Activated naive CD4-positive, alpha-beta T cell treated with anti-CD3 and anti-CD28 coated beads, Interleukin-2, amount 50 U/mL, for 24 hours (primary cell): ENCODE measurements around the gene DLST.

Source experiments
- H3K27ac Mint-ChIP-seq: one replicate; pipeline ENCODE4 v1.8.0; 2021; ENCODE audit warnings: mild to moderate bottlenecking, mixed read lengths
- H3K27me3 Mint-ChIP-seq: one replicate; pipeline ENCODE4 v1.8.0; 2021; ENCODE audit warnings: mixed read lengths
- H3K36me3 Mint-ChIP-seq: one replicate; pipeline ENCODE4 v1.8.0; 2021; ENCODE audit warnings: mixed read lengths
- H3K4me1 Mint-ChIP-seq: one replicate; pipeline ENCODE4 v1.8.0; 2021; ENCODE audit warnings: mixed read lengths
- H3K4me3 Mint-ChIP-seq: one replicate; pipeline ENCODE4 v1.8.0; 2021; ENCODE audit warnings: mild to moderate bottlenecking, mixed read lengths
- H3K9me3 Mint-ChIP-seq: one replicate; pipeline ENCODE4 v1.8.0; 2021; ENCODE audit warnings: mixed read lengths

The DLST gene

DNA sequence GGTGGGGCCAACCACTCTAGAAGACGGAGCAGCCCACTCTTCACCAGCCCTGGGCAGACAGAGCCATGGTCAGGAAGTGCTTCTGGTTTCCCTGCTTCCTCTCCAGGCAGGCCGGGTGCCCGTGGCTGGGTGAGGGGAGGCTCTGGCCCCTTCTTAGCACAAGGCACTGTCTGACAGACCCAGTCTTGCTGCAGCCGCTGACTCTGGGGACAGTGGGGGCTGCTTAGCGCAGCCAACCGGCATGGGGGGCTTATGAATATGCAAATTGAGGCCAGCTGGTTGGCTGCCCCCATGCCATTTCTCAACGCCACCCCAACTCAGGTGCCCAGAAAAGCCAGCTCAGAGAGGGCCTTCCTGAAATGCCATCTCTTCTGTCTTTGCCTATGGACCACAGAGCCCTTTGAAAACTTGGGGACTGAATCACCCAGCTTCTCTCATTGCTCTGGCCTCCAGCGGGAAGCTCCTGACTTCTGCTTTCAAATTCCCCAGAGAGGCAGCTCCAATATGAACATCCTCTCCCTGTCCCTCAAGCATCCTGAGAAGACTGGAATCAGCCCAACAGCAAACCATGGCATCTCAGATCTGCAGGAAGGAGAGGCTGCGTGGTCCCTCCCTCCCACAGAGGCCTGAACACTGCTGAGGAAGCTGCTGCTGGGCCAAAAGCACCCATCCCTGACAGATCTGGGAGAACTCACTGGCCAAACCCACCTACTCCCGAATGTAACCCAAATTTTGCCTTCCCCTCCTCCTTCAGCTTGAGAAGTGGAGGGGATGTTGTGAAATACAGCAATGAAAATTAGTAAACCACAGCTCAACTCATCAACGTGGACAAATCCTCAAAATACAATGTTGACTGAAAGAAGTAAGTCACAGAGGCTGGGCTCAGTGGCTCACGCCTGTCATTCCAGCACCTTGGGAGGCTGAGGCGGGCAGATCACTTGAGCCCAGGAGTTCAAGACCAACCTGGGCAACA is 5.5 kb upstream of the DLST start, which contains the start of gene PROX2:
PROX2 (minus strand) TSS at position 205 of the 973 bp plus-strand sequence. CDS start 12,311 bp downstream, outside the sequence.
- Mint-ChIP-seq H3K27me3 (no peaks in the 10 kb centered on the region), H3K4me3 (peak within 1 kb of the TSS; percentile 56), H3K27ac (peak within 1 kb of the TSS; percentile 30), H3K4me1 (peaks cover 36% of the 10 kb centered on the region), H3K9me3 (no peaks in the 10 kb centered on the region), H3K36me3 (no peaks in the 10 kb centered on the region)

- Mint-ChIP-seq H3K27me3 (no peaks in the 10 kb centered on the region), H3K36me3 (peaks cover 10% of the 10 kb centered on the region), H3K9me3 (no peaks in the 10 kb centered on the region), H3K27ac (peak overlapping the region; percentile 14), H3K4me3 (peak overlapping the region; percentile 43), H3K4me1 (peaks cover 62% of the 10 kb centered on the region)
Measured at GRCh38 chr14:74879427-74880182, 2.1 kb upstream of the DLST start.

DNA sequence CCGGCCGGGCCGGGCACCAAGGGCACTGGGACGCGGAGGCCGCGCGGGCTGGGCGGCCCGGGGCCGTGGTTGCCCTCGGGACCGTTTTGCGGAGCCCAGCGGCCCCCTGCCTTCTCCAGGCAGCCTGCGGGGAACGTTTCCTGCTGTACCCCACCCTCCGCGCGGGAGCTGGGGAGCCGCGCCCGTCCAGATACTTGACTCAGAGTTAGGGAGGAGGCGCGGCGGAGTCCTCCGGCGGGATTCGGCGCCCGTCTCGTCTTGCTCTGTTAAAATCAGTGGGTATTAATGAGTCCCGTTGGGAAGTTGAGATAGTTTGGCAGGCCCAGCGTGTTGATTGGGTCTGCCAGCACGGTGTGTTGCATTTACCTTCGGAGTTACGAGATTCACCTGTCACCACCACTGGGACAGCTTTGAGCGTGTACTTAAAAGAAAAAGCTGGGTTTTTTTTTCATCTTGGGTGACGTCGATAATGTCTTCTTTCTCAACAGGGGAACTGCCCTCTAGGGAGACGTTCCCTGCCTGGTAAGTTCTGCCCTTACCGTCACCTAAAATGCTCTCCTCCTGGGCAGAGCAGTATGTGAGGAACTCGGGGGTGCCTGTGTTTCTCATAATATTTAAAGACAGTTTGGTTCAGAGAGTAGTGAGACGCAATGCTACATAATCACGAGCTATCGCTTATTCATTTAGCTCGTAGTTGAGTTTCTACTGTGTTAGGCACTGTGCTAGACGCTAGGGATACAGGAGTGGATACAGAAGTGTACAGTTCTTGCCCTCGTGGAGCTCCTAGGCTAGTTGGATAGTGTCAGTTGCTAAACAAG is 596 bp downstream of the DLST start:
- H3K27me3 Mint-ChIP-seq: no peaks in the 10 kb centered on the region
- no peaks in the 10 kb centered on the region for H3K9me3 Mint-ChIP-seq
- peak overlapping the region; percentile 100 for H3K4me3 Mint-ChIP-seq
- peak overlapping the region; percentile 99 for H3K27ac Mint-ChIP-seq
- H3K4me1 Mint-ChIP-seq: peaks cover 67% of the 10 kb centered on the region
- H3K36me3 Mint-ChIP-seq: peaks cover 11% of the 10 kb centered on the region

DNA sequence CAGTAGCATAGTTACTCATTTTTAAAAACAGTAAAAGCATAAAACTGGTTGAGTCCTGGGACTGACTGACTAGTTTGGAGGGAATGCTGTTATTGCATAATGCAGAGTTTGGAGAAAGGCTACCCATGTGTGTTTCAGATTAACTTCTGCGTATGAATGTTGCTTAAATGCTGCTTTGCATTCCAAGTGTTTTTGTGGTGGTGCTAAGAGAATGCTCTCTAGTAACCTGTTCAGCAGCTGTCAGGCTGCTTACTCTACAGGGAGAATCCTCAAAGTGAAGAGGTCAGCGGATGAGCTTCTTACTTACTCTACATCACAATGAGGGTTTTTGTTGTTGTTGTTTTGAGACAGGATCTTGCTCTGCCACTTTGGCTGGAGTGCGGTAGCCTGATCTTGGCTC is 4.3 kb downstream of the DLST start:
- Mint-ChIP-seq H3K4me1 (peaks cover 62% of the 10 kb centered on the region), H3K4me3 (peak overlapping the region; percentile 0)

DNA sequence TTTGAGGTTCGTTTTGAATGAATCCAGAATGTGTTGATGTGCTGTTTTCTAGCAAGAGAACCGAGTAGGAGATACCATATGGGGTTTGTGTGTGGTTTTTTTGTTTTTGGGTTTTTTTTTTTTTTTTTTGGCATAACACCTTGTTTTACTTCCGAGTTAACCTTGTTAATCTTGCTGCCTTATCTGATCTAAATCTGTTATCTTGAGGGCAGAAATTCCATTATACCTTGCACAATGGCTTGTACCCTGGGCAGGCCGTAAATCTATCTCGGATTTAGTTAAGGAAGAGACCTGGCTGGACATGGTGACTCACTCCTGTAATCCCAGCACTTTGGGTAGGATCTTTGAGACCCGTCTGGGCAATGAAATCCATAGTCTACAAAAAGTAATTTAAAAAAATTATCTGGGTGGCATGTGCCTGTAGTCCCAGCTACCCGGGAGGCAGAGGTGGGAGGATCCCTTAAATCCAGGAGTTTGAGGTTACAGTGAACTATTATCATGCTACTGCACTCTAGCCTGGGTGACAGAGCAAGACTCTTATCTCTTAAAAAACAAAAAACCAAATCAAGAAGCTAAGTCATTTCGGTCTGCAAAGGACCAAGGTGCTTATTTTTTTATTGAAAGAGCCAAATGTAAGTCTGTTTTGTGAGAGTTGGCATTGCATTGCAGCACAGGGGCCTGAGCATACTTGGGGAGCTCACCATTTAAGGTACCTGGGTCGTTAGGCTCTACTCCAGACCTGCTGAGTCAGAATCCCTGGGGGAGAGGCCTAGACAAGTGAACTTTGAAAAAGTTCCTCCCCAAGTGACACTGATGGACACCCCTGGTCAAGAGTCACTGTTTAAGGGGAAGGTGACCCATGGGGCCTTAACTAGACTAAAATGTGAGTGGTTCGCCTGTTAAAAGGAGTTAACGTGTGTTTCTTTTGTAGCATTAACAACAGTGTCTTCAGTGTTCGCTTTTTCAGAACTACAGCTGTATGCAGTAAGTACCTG is 6.7 kb downstream of the DLST start:
- peaks cover 46% of the 10 kb centered on the region for H3K4me1 Mint-ChIP-seq
- peaks cover 4% of the 10 kb centered on the region for H3K36me3 Mint-ChIP-seq
- no peaks in the 10 kb centered on the region for H3K9me3 Mint-ChIP-seq
- no peak overlapping the region for H3K4me3 Mint-ChIP-seq
- no peaks in the 10 kb centered on the region for H3K27me3 Mint-ChIP-seq
- H3K27ac Mint-ChIP-seq: peak overlapping the region; percentile 30

More for the DNA sequence above, 4.3 kb downstream of the DLST start:
- Mint-ChIP-seq H3K36me3 (peaks cover 11% of the 10 kb centered on the region), H3K9me3 (no peaks in the 10 kb centered on the region), H3K27ac (no peak overlapping the region), H3K27me3 (no peaks in the 10 kb centered on the region)

DNA sequence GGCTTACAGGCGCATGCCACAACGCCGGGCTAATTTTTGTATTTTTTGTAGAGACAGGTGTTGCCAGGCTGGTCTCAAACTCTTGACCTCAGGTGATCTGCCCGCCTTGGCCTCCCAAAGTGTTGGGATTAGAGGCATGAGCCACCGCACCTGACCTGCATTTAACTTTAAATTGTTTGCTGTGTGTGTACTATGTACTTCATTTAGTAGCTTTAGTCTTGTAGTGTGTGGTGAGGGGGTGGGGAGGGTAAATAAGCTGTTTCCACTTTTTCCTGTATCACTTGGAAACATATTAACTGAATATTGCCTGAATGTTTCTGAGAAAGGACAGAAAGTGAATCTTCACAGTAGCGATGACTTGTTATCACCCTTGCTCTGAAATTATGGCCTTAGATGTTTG is 8.5 kb downstream of the DLST start:
- Mint-ChIP-seq H3K4me3 (no peak overlapping the region), H3K9me3 (no peaks in the 10 kb centered on the region), H3K36me3 (peaks cover 7% of the 10 kb centered on the region), H3K27me3 (no peaks in the 10 kb centered on the region), H3K4me1 (peaks cover 30% of the 10 kb centered on the region), H3K27ac (no peak overlapping the region)

- Mint-ChIP-seq H3K36me3 (peaks cover 10% of the 10 kb centered on the region), H3K27ac (no peak overlapping the region), H3K4me1 (peaks cover 17% of the 10 kb centered on the region), H3K4me3 (no peak overlapping the region), H3K27me3 (no peaks in the 10 kb centered on the region), H3K9me3 (no peaks in the 10 kb centered on the region)
Measured at GRCh38 chr14:74891870-74892269, 10.2 kb downstream of the DLST start.

- Mint-ChIP-seq H3K4me3 (no peak overlapping the region), H3K27ac (no peak overlapping the region), H3K9me3 (no peaks in the 10 kb centered on the region), H3K27me3 (no peaks in the 10 kb centered on the region), H3K4me1 (peaks cover 13% of the 10 kb centered on the region), H3K36me3 (peaks cover 12% of the 10 kb centered on the region)
Measured at GRCh38 chr14:74892745-74893144, 11.0 kb downstream of the DLST start.

DNA sequence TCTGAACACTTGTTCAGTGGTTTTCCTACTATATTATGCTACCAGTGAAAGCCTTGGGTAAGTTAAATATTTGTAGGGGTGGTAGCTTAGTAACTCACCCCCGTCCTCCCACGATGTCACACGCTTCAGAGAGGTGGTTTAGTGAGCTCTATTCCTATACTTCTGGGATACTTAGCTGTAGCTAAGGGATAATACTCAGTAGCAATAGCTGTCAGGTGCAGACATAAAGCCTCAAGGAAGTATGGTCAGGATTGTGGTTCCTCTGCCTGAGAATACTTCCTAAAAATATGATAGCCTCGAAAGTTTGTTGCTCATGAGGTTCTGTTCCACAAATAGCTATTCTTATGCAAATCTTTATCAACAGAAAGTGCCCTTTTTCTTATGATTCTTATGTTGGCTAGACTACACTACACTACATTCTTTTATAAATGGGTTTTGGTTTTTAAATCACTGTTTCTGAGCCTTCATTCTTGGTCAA is 11.9 kb downstream of the DLST start:
- Mint-ChIP-seq H3K27me3 (no peaks in the 10 kb centered on the region), H3K9me3 (no peaks in the 10 kb centered on the region), H3K27ac (peak overlapping the region; percentile 65), H3K36me3 (peaks cover 13% of the 10 kb centered on the region), H3K4me3 (no peak overlapping the region), H3K4me1 (peaks cover 7% of the 10 kb centered on the region)

GRCh38 chr14:74896400-74896799 is 14.7 kb downstream of the DLST start:
- Mint-ChIP-seq H3K27ac (no peak overlapping the region), H3K9me3 (no peaks in the 10 kb centered on the region), H3K4me3 (no peak overlapping the region), H3K27me3 (no peaks in the 10 kb centered on the region), H3K4me1 (peaks cover 4% of the 10 kb centered on the region), H3K36me3 (peaks cover 26% of the 10 kb centered on the region)

GRCh38 chr14:74897642-74898041 is 15.9 kb downstream of the DLST start:
- H3K4me3 Mint-ChIP-seq: no peak overlapping the region
- no peaks in the 10 kb centered on the region for H3K27me3 Mint-ChIP-seq
- no peaks in the 10 kb centered on the region for H3K9me3 Mint-ChIP-seq
- peaks cover 26% of the 10 kb centered on the region for H3K36me3 Mint-ChIP-seq
- H3K27ac Mint-ChIP-seq: no peak overlapping the region
- peaks cover 4% of the 10 kb centered on the region for H3K4me1 Mint-ChIP-seq

- Mint-ChIP-seq H3K27me3 (no peaks in the 10 kb centered on the region), H3K36me3 (peaks cover 29% of the 10 kb centered on the region), H3K4me1 (peaks cover 4% of the 10 kb centered on the region), H3K27ac (no peak overlapping the region), H3K4me3 (no peak overlapping the region), H3K9me3 (no peaks in the 10 kb centered on the region)
Measured at GRCh38 chr14:74898083-74898482, 16.4 kb downstream of the DLST start.

DNA sequence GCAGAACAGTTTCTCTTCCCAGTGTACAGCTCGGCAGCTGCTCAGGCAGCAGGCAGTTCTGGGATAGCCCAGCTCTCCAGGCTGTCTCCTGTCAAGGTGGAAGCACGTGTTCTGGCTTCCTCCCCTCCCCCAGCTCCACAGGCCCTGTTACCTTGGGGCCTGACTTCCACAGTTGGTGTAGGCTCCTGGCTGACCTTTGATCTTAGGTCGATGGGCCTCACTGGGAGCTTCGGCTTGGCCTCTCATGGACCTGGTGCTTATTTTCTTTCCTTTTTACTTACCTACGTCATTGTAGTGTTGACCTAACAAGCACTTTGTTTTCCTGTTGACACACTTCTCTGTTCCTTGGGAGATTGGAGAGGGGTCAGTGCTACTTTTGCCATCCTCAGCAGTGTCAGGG is 17.0 kb downstream of the DLST start:
- no peaks in the 10 kb centered on the region for H3K27me3 Mint-ChIP-seq
- no peak overlapping the region for H3K4me3 Mint-ChIP-seq
- no peak overlapping the region for H3K27ac Mint-ChIP-seq
- peaks cover 30% of the 10 kb centered on the region for H3K36me3 Mint-ChIP-seq
- no peaks in the 10 kb centered on the region for H3K9me3 Mint-ChIP-seq
- H3K4me1 Mint-ChIP-seq: peaks cover 4% of the 10 kb centered on the region
